Measurements from ENCODE around the gene TNIP2. TPM values are rescaled to one million over a fixed set of nuclear protein-coding genes. Genes with fewer than 3 reads are reported as not detected.

TNIP2 gene
- total RNA-seq, 1 donor from 2014 or later: 33.7 TPM

GRCh38 chr4:2788101-2788500, 32.0 kb upstream of the TNIP2 start:
- H3K79me2 ChIP-seq (ENCODE audit: insufficient read depth, low read length): no peaks in the 10 kb centered on the region
- H3K4me2 ChIP-seq (ENCODE audit: low read length): no peak overlapping the region
- no peak overlapping the region for H3K9ac ChIP-seq (ENCODE audit: low read length)
- Mint-ChIP-seq H3K9me3 (ENCODE audit: unreplicated experiment) (peaks cover 5% of the 10 kb centered on the region), H3K27me3 (ENCODE audit: low read depth, unreplicated experiment) (peaks cover 7% of the 10 kb centered on the region), H3K27ac (ENCODE audit: unreplicated experiment) (no peak overlapping the region), H3K4me1 (ENCODE audit: low read depth, unreplicated experiment) (no peaks in the 10 kb centered on the region), H3K36me3 (ENCODE audit: low read depth, unreplicated experiment) (peaks cover 8% of the 10 kb centered on the region), H3K4me3 (ENCODE audit: unreplicated experiment) (no peak overlapping the region)
- DNase-seq (ENCODE audit: low read depth): no peak
- TF ChIP-seq CTCF (IDR thresholded peaks at IDR 0.05; ENCODE audit: insufficient read depth, low read depth, low read length) (no peak), EZH2 (IDR thresholded peaks at IDR 0.05; ENCODE audit: insufficient read depth, low read length) (no peak)
- no peak overlapping the region for H2AFZ ChIP-seq (ENCODE audit: low read depth, low read length)
- H3K4me3 ChIP-seq (ENCODE audit: insufficient read depth, low read depth, low read length): no peak overlapping the region
- no peaks in the 10 kb centered on the region for H3K4me1 ChIP-seq (ENCODE audit: insufficient read depth, low read length)
- H3K27ac ChIP-seq (ENCODE audit: low read depth, low read length): no peak overlapping the region
- H3K9me3 ChIP-seq (ENCODE audit: insufficient read depth, low read depth, low read length): no peaks in the 10 kb centered on the region
- no peaks in the 10 kb centered on the region for H4K20me1 ChIP-seq (ENCODE audit: insufficient read depth, low read length)
- peaks cover 3% of the 10 kb centered on the region for H3K27me3 ChIP-seq (ENCODE audit: insufficient read depth, low read length)
- no peaks in the 10 kb centered on the region for H3K36me3 ChIP-seq (ENCODE audit: insufficient read depth, low read length)
- no peak for FAIRE-seq

- Mint-ChIP-seq H3K9me3 (ENCODE audit: unreplicated experiment) (peaks cover 10% of the 10 kb centered on the region), H3K27ac (ENCODE audit: unreplicated experiment) (no peak overlapping the region), H3K4me1 (ENCODE audit: low read depth, unreplicated experiment) (no peaks in the 10 kb centered on the region), H3K4me3 (ENCODE audit: unreplicated experiment) (no peak overlapping the region), H3K27me3 (ENCODE audit: low read depth, unreplicated experiment) (peaks cover 7% of the 10 kb centered on the region), H3K36me3 (ENCODE audit: low read depth, unreplicated experiment) (peaks cover 8% of the 10 kb centered on the region)
- Histone ChIP-seq H3K27ac (ENCODE audit: low read depth, low read length) (no peak overlapping the region), H3K27me3 (ENCODE audit: insufficient read depth, low read length) (peaks cover 3% of the 10 kb centered on the region), H3K9ac (ENCODE audit: low read length) (no peak overlapping the region), H3K4me2 (ENCODE audit: low read length) (no peak overlapping the region), H3K9me3 (ENCODE audit: insufficient read depth, low read depth, low read length) (no peaks in the 10 kb centered on the region), H3K36me3 (ENCODE audit: insufficient read depth, low read length) (no peaks in the 10 kb centered on the region), H2AFZ (ENCODE audit: low read depth, low read length) (no peak overlapping the region), H3K4me3 (ENCODE audit: insufficient read depth, low read depth, low read length) (no peak overlapping the region), H3K79me2 (ENCODE audit: insufficient read depth, low read length) (no peaks in the 10 kb centered on the region), H4K20me1 (ENCODE audit: insufficient read depth, low read length) (no peaks in the 10 kb centered on the region), H3K4me1 (ENCODE audit: insufficient read depth, low read length) (no peaks in the 10 kb centered on the region)
- DNase-seq (ENCODE audit: low read depth) (no peak), FAIRE-seq (no peak)
- no peak for TF ChIP-seq EZH2 (IDR thresholded peaks at IDR 0.05; ENCODE audit: insufficient read depth, low read length)
These were observed 31.3 kb upstream of the TNIP2 start for GRCh38 chr4:2787230-2788100.

- Histone ChIP-seq H3K4me3 (ENCODE audit: insufficient read depth, low read depth, low read length) (no peak overlapping the region), H3K36me3 (ENCODE audit: insufficient read depth, low read length) (no peaks in the 10 kb centered on the region), H3K4me1 (ENCODE audit: insufficient read depth, low read length) (no peaks in the 10 kb centered on the region), H3K9ac (ENCODE audit: low read length) (no peak overlapping the region), H3K79me2 (ENCODE audit: insufficient read depth, low read length) (no peaks in the 10 kb centered on the region), H3K4me2 (ENCODE audit: low read length) (no peak overlapping the region), H2AFZ (ENCODE audit: low read depth, low read length) (no peak overlapping the region), H3K27ac (ENCODE audit: low read depth, low read length) (no peak overlapping the region), H4K20me1 (ENCODE audit: insufficient read depth, low read length) (no peaks in the 10 kb centered on the region), H3K9me3 (ENCODE audit: insufficient read depth, low read depth, low read length) (no peaks in the 10 kb centered on the region), H3K27me3 (ENCODE audit: insufficient read depth, low read length) (peaks cover 3% of the 10 kb centered on the region)
- Mint-ChIP-seq H3K4me1 (ENCODE audit: low read depth, unreplicated experiment) (no peaks in the 10 kb centered on the region), H3K27me3 (ENCODE audit: low read depth, unreplicated experiment) (peaks cover 7% of the 10 kb centered on the region), H3K27ac (ENCODE audit: unreplicated experiment) (no peak overlapping the region), H3K36me3 (ENCODE audit: low read depth, unreplicated experiment) (peaks cover 8% of the 10 kb centered on the region), H3K9me3 (ENCODE audit: unreplicated experiment) (peaks cover 14% of the 10 kb centered on the region), H3K4me3 (ENCODE audit: unreplicated experiment) (no peak overlapping the region)
- FAIRE-seq (no peak), DNase-seq (ENCODE audit: low read depth) (no peak)
- no peak for TF ChIP-seq CTCF (IDR thresholded peaks at IDR 0.05; ENCODE audit: insufficient read depth, low read depth, low read length)
- TF ChIP-seq EZH2 (IDR thresholded peaks at IDR 0.05; ENCODE audit: insufficient read depth, low read length): no peak
These were observed 30.7 kb upstream of the TNIP2 start for GRCh38 chr4:2786794-2787229.
